Thyroid gland (tissue), 4 donors: ENCODE data around the gene PCDHA1. TPM values are rescaled to one million over a fixed set of nuclear protein-coding genes. Genes with fewer than 3 reads are reported as not detected.
"Not testable (repeated sequence)": the region's sequence is repeated elsewhere in the genome, so short reads cannot be mapped to it uniquely, and the experiment has no call there.

ENCODE experiments used
- DNase-seq, 2 donors: peaks; one replicate each; pipeline ENCODE4 v3.0.0-alpha.2; 2019
- H3K27ac ChIP-seq, 3 donors: fragments of 200-600 bp; sonication (generic); 1 replicate in 2 of 3; 2 replicates in 1 of 3; pipeline ENCODE4 v1.5.1; 2016 to 2019; ENCODE audit warnings: mild to moderate bottlenecking in 1 of 3, moderate library complexity in 1 of 3
- H3K27me3 ChIP-seq: fragments of 200-600 bp; sonication (generic); one replicate; pipeline ENCODE4 v1.5.1; 2019
- H3K36me3 ChIP-seq, 2 donors: fragments of 200-600 bp; sonication (generic); one replicate each; pipeline ENCODE4 v1.5.1; 2016 to 2019
- H3K4me1 ChIP-seq, 2 donors: fragments of 200-600 bp; sonication (generic); one replicate each; pipeline ENCODE4 v1.5.1; 2017 to 2019
- H3K4me3 ChIP-seq, 3 donors: fragments of 200-600 bp; sonication (generic); replicated peaks in 1 of 3; 1 replicate in 2 of 3; 2 replicates in 1 of 3; pipeline ENCODE4 v1.5.1; 2016; ENCODE audit warnings: mild to moderate bottlenecking in 1 of 3
- H3K9me3 ChIP-seq: fragments of 200-600 bp; sonication (generic); one replicate; pipeline ENCODE4 v1.5.1; 2017
- POLR2A ChIP-seq, 2 donors: fragments of 450-650 bp; IDR thresholded peaks; one replicate each; pipeline ENCODE4 v1.6.1; 2017; ENCODE audit warnings: antibody characterized with exemption in 2 of 2, mild to moderate bottlenecking in 2 of 2, moderate library complexity in 1 of 2
- WGBS, 2 donors: methylation state at CpG; one replicate each; pipeline ENCODE4 v1.1.5; 2017; 5-methylcytosine and 5-hydroxymethylcytosine counted together
- intact Hi-C: fragments of 100-400 bp; cut with DNase I; formaldehyde crosslinking; loops from one replicate; pipeline ENCODE4 v1.15.1; 2023
- total RNA-seq, 4 donors: library from RNA; depleted of rRNA; stranded (reverse); fragments of >200 nt; gene quantifications; one replicate each; pipeline ENCODE4 v1.2.3, GENCODE V29; 2016
- TF ChIP-seq, protein P1 (sequence below), 6 experiments: fragments of 200-600 bp in 3 of 6; fragments of 450-650 bp in 3 of 6; sonication (generic) in 3 of 6; IDR thresholded peaks; one replicate each; pipeline ENCODE4 v1.5.1; 2016 to 2019; ENCODE audit warnings: antibody characterized with exemption in 6 of 6, mild to moderate bottlenecking in 2 of 6, inconsistent platforms in 1 of 6, moderate library complexity in 1 of 6

Gene PCDHA1
- total RNA-seq, 4 donors from 2014 or later: 0.13 TPM; not detected in 3

DNA sequence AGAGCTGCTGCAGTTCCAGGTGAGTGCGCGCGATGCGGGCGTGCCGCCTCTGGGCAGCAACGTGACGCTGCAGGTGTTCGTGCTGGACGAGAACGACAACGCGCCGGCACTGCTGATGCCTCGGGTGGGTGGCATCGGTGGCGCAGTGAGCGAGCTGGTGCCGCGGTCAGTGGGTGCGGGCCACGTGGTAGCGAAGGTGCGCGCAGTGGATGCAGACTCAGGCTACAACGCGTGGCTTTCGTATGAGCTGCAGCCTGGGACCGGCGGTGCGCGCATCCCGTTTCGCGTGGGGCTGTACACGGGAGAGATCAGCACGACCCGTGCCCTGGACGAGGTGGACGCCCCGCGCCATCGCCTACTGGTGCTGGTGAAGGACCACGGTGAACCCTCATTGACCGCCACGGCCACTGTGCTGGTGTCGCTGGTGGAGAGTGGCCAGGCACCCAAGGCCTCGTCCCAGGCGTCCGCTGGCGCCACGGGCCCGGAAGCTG is 16.9 kb downstream of the PCDHA1 start:
- TF ChIP-seq, protein P1, sequence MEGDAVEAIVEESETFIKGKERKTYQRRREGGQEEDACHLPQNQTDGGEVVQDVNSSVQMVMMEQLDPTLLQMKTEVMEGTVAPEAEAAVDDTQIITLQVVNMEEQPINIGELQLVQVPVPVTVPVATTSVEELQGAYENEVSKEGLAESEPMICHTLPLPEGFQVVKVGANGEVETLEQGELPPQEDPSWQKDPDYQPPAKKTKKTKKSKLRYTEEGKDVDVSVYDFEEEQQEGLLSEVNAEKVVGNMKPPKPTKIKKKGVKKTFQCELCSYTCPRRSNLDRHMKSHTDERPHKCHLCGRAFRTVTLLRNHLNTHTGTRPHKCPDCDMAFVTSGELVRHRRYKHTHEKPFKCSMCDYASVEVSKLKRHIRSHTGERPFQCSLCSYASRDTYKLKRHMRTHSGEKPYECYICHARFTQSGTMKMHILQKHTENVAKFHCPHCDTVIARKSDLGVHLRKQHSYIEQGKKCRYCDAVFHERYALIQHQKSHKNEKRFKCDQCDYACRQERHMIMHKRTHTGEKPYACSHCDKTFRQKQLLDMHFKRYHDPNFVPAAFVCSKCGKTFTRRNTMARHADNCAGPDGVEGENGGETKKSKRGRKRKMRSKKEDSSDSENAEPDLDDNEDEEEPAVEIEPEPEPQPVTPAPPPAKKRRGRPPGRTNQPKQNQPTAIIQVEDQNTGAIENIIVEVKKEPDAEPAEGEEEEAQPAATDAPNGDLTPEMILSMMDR (IDR thresholded peaks at IDR 0.05): no peak
- no peak for TF ChIP-seq POLR2A (IDR thresholded peaks at IDR 0.05)
- H3K9me3 ChIP-seq: no peaks in the 10 kb centered on the region
- intact Hi-C loops: no loop called here
- no peak overlapping the region for H3K27ac ChIP-seq
- no peak overlapping the region for H3K4me3 ChIP-seq
- H3K27me3 ChIP-seq: no peaks in the 10 kb centered on the region
- H3K4me1 ChIP-seq: no peaks in the 10 kb centered on the region
- H3K36me3 ChIP-seq: no peaks in the 10 kb centered on the region
- 34 to 40% methylated on average over 35 to 36 of the region's 53 CpGs for WGBS, 2 donors
- no peak for DNase-seq

- intact Hi-C loops: no loop called here
- no peaks in the 10 kb centered on the region for H3K9me3 ChIP-seq
Measured at GRCh38 chr5:140806834-140807775, 21.2 kb downstream of the PCDHA1 start, which contains the start of gene PCDHA4. Gene PCDHA4, plus strand, starts transcription at chr5:140807068.

DNA sequence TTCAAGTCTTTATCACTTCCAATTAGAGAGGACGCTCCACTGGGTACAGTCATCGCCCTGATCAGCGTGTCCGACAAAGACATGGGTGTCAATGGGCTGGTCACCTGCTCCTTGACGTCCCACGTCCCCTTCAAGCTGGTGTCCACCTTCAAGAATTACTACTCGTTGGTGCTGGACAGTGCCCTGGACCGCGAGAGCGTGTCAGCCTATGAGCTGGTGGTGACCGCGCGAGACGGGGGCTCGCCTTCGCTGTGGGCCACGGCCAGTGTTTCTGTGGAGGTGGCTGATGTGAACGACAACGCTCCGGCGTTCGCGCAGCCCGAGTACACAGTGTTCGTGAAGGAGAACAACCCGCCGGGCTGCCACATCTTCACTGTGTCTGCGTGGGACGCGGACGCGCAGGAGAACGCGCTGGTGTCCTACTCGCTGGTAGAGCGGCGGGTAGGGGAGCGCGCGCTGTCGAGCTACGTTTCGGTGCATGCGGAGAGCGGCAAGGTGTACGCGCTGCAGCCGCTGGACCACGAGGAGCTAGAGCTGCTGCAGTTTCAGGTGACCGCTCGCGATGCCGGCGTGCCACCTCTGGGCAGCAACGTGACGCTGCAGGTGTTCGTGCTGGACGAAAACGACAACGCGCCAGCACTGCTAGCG is 22.4 kb downstream of the PCDHA1 start:
- intact Hi-C loops, H3K4me1 ChIP-seq, H3K9me3 ChIP-seq, H3K27ac ChIP-seq, H3K4me3 ChIP-seq, H3K36me3 ChIP-seq, DNase-seq, H3K27me3 ChIP-seq: not testable (repeated sequence)
- 52 to 61% methylated on average over 55 to 58 of the region's 62 CpGs for WGBS, 2 donors

More at GRCh38 chr5:140806834-140807775, 21.2 kb downstream of the PCDHA1 start, which contains the start of gene PCDHA4:
- H3K4me1 ChIP-seq: no peaks in the 10 kb centered on the region
- TF ChIP-seq, protein P1 (IDR thresholded peaks at IDR 0.05): peak in 2 of 6 experiments; percentile 46 to 47
- TF ChIP-seq POLR2A (IDR thresholded peaks at IDR 0.05): no peak
- peak; percentile 17 to 45 for DNase-seq
- peak within 1 kb of the TSS in 1 of 3 donors; percentile 7 for H3K4me3 ChIP-seq
- H3K27me3 ChIP-seq: no peaks in the 10 kb centered on the region
- no peaks in the 10 kb centered on the region for H3K36me3 ChIP-seq
- no peak within 1 kb of the TSS for H3K27ac ChIP-seq
- 11 to 18% methylated on average over 37 to 41 of the region's 47 CpGs for WGBS, 2 donors

DNA sequence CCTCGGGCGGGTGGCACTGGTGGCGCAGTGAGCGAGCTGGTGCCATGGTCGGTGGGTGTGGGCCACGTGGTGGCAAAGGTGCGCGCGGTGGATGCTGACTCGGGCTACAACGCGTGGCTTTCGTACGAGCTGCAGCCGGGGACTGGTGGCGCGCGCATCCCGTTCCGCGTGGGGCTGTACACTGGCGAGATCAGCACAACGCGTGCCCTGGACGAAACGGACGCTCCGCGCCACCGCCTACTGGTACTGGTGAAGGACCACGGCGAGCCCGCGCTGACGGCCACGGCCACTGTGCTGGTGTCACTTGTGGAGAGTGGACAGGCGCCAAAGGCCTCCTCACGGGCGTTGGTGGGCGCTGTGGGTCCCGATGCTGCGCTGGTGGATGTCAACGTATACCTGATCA is 22.9 kb downstream of the PCDHA1 start:
- Histone ChIP-seq H3K9me3 (no peaks in the 10 kb centered on the region), H3K27ac (no peak overlapping the region), H3K36me3 (no peaks in the 10 kb centered on the region), H3K4me3 (no peak overlapping the region), H3K27me3 (no peaks in the 10 kb centered on the region), H3K4me1 (no peaks in the 10 kb centered on the region)
- intact Hi-C loops: no loop called here
- WGBS, 2 donors: 61 to 76% methylated on average over 19 to 34 of the region's 43 CpGs
- DNase-seq: no peak
- TF ChIP-seq POLR2A (IDR thresholded peaks at IDR 0.05): no peak
- TF ChIP-seq, protein P1 (IDR thresholded peaks at IDR 0.05): no peak

DNA sequence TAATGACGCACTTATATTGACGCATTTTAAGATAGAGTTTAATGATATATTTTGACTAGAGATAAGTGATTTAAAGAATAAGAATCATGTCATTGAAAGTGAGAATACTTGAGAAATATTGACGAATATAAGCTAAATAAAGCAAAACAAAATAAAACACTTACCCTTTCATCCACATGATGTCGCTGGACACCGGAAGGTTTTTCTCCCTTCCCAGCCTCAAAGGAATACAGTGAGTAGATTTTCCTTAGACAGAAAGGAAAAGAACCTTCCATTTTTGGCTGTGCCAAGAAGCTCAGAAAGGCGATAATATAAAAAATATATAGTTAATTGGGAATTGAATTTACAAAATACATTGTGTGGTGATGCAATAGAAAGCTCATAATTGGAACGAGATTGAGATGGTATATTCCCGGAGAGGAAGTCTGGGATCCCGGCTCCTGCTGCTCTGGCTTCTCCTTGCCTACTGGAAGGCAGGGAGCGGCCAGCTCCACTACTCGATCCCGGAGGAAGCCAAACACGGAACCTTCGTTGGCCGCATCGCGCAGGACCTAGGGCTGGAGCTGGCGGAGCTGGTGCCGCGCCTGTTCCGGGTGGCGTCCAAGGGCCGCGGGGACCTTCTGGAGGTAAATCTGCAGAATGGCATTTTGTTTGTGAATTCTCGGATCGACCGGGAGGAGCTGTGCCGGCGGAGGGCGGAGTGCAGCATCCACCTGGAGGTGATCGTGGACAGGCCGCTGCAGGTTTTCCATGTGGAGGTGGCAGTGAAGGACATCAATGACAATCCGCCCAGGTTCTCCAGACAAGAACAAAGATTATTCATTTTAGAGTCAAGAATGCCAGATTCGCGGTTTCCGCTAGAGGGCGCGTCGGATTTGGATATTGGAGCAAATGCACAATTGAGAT is 35.7 kb downstream of the PCDHA1 start, which contains the start of gene PCDHA5:
Gene PCDHA5 (plus strand): TSS at position 239 of the 906 bp plus-strand sequence.
- WGBS, 2 donors: 25 to 26% methylated on average over 37 to 38 of the region's 39 CpGs
- no peaks in the 10 kb centered on the region for H3K9me3 ChIP-seq
- no peak for TF ChIP-seq POLR2A (IDR thresholded peaks at IDR 0.05)
- TF ChIP-seq, protein P1 (IDR thresholded peaks at IDR 0.05): peak in 3 of 6 experiments; percentile 20 to 60 (median 27)
- intact Hi-C loops: no loop called here
- no peak within 1 kb of the TSS for H3K27ac ChIP-seq
- no peaks in the 10 kb centered on the region for H3K4me1 ChIP-seq
- DNase-seq: peak; percentile 25 to 46
- no peaks in the 10 kb centered on the region for H3K36me3 ChIP-seq
- no peak within 1 kb of the TSS for H3K4me3 ChIP-seq
- H3K27me3 ChIP-seq: no peaks in the 10 kb centered on the region
